ENCODE results near the gene FBXO24.

DNA sequence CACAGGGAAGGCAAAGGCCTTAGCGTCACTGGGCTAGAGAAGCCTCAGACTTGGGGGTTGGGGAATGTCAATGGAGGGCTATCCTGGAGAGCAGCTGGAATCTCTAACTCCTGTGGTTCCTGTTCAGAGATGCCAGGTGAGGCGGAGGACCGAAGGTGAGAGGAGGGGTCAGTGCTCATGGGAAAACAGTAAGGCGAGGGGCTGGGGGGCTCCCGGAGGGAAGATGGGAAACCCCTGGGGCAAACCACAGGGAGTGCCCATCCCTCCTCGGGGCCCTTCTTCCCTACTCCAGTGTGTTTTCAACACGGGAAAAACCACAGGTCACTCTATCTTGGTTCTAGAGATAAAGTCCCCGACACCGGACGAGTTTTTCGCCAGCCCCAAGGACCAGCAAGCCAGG, 3.5 kb upstream of the FBXO24 start:
- TF ChIP-seq, protein P1, sequence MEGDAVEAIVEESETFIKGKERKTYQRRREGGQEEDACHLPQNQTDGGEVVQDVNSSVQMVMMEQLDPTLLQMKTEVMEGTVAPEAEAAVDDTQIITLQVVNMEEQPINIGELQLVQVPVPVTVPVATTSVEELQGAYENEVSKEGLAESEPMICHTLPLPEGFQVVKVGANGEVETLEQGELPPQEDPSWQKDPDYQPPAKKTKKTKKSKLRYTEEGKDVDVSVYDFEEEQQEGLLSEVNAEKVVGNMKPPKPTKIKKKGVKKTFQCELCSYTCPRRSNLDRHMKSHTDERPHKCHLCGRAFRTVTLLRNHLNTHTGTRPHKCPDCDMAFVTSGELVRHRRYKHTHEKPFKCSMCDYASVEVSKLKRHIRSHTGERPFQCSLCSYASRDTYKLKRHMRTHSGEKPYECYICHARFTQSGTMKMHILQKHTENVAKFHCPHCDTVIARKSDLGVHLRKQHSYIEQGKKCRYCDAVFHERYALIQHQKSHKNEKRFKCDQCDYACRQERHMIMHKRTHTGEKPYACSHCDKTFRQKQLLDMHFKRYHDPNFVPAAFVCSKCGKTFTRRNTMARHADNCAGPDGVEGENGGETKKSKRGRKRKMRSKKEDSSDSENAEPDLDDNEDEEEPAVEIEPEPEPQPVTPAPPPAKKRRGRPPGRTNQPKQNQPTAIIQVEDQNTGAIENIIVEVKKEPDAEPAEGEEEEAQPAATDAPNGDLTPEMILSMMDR (conservative IDR thresholded peaks at IDR 0.05 in 1 of 2, IDR thresholded peaks at IDR 0.05 in 1 of 2; ENCODE audit: low read depth in 1 of 2, low read length in 2 of 2), result no peak
- no peak for TF ChIP-seq EZH2 (IDR thresholded peaks at IDR 0.05; ENCODE audit: low read length, missing control alignments)
